ENCODE results near the gene SLC15A1. TPM values are rescaled to one million over a fixed set of nuclear protein-coding genes. Genes with fewer than 3 reads are reported as not detected.

Gene SLC15A1
- total RNA-seq, 2 donors from 2014 or later: 0.53 to 0.81 TPM

DNA sequence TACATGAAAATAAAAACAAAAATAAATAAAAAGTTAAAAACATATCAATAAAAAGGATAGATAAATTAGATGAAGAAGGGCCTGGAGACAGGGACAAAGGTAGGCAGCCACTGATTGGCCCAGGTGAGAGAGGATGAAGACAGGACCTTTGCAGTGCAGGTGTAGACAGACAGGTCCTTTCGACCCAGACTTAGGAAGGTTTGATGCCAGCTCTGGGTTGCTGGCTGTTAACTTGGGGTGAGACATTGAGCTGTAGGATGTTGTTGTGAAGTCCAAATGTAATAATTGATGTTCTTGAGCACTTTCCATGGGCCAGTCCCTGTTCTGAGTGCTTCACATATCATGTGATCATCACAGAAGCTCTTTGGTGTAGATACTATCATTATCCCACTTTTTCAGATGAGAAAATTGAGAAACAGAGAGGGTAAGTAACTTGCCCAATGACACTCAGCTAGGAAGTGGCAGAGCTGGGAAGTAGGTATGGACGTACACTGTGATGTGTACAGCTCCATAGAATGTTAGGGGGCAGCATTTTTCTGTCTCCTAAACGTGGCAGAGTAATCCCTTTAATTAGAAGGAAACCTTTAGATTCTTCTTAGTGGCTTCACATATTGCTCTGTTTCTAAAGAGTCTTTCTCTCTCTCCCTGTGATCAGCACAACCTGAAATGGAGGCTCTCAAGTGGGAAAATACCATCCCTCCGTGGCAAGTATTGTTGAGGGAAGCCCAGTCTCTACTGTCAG is 99.6 kb downstream of the SLC15A1 start:
- Histone ChIP-seq H3K36me3 (ENCODE audit: control insufficient read depth, insufficient read depth, low read length) (no peaks in the 10 kb centered on the region), H3K9ac (ENCODE audit: extremely low read depth, low read length, poor library complexity, severe bottlenecking) (no peak overlapping the region), H3K27me3 (ENCODE audit: control insufficient read depth, insufficient read depth, low read length, poor library complexity, severe bottlenecking) (no peaks in the 10 kb centered on the region), H3K4me3 (ENCODE audit: low read length) (no peak overlapping the region), H3K27ac (ENCODE audit: low read depth, low read length) (no peak overlapping the region), H3K9me3 (ENCODE audit: control insufficient read depth, low read length) (no peaks in the 10 kb centered on the region), H3K4me1 (ENCODE audit: control insufficient read depth, insufficient read depth, low read length) (no peaks in the 10 kb centered on the region)
- H3K27me3 Mint-ChIP-seq (ENCODE audit: insufficient read depth): peaks cover 2% of the 10 kb centered on the region
- H3K9me3 Mint-ChIP-seq: peaks cover 2% of the 10 kb centered on the region
- no peak for DNase-seq
- H3K4me1 Mint-ChIP-seq: peaks cover 9% of the 10 kb centered on the region
- no peaks in the 10 kb centered on the region for H3K36me3 Mint-ChIP-seq (ENCODE audit: low read depth)
- TF ChIP-seq, protein P1, sequence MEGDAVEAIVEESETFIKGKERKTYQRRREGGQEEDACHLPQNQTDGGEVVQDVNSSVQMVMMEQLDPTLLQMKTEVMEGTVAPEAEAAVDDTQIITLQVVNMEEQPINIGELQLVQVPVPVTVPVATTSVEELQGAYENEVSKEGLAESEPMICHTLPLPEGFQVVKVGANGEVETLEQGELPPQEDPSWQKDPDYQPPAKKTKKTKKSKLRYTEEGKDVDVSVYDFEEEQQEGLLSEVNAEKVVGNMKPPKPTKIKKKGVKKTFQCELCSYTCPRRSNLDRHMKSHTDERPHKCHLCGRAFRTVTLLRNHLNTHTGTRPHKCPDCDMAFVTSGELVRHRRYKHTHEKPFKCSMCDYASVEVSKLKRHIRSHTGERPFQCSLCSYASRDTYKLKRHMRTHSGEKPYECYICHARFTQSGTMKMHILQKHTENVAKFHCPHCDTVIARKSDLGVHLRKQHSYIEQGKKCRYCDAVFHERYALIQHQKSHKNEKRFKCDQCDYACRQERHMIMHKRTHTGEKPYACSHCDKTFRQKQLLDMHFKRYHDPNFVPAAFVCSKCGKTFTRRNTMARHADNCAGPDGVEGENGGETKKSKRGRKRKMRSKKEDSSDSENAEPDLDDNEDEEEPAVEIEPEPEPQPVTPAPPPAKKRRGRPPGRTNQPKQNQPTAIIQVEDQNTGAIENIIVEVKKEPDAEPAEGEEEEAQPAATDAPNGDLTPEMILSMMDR (conservative IDR thresholded peaks at IDR 0.05): no peak
- H3K27ac Mint-ChIP-seq: no peak overlapping the region
- H3K4me3 Mint-ChIP-seq: no peak overlapping the region
- WGBS, 2 experiments (ENCODE audit: insufficient coverage in 1 of 2, insufficient read length in 1 of 2): 40 to 58% methylated on average over 3 to 4 of the region's 4 CpGs

DNA sequence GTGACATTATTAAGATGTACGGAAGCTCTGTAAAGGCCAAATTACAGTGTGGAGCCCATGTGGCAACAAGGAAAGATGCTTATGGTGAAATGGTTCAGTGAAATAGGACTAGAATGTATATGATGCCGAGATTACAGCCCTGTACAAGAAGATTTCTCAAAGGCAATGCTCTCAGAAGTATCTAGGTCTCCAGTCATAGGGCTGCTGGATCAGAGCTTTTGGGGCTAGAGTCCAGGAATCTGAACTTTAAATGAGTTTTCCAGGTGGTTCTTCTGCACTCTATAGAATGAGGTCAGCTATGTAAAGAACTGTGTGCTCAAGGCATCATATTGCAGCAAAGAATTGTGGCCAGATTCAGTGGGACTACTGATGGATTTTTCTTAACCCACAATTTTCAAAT is 100.2 kb downstream of the SLC15A1 start:
- WGBS, 2 experiments (ENCODE audit: insufficient coverage in 1 of 2, insufficient read length in 1 of 2): 87 to 100% methylated on average over 2 of the region's 2 CpGs
- no peak for DNase-seq
- no peak overlapping the region for H3K4me3 Mint-ChIP-seq

DNA sequence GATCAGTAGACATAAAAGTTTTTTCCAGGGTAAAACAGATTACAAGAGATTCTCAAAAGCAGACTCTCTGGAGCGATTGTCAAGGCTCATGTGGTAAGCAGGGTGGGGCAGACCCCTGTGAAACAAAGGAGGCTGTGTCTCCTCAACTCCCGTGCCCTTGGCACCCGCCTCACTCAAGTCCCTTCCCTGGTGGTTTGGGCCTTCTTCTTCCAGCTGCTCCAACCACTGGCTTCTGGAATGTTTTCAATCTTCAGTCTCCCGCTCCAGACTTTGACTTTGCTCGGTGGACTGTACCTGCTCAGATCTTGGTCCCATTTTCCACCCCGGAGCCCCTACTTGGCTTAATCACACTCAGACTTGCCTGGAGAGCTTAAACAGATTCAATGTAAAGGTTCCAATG is 100.7 kb downstream of the SLC15A1 start:
- Mint-ChIP-seq H3K36me3 (ENCODE audit: low read depth) (no peaks in the 10 kb centered on the region), H3K9me3 (no peaks in the 10 kb centered on the region), H3K4me3 (no peak overlapping the region), H3K4me1 (peaks cover 10% of the 10 kb centered on the region), H3K27ac (no peak overlapping the region), H3K27me3 (ENCODE audit: insufficient read depth) (peaks cover 2% of the 10 kb centered on the region)
- no peaks in the 10 kb centered on the region for H3K36me3 ChIP-seq (ENCODE audit: control insufficient read depth, insufficient read depth, low read length)
- no peaks in the 10 kb centered on the region for H3K9me3 ChIP-seq (ENCODE audit: control insufficient read depth, low read length)
- H3K27me3 ChIP-seq (ENCODE audit: control insufficient read depth, insufficient read depth, low read length, poor library complexity, severe bottlenecking): no peaks in the 10 kb centered on the region
- H3K9ac ChIP-seq (ENCODE audit: extremely low read depth, low read length, poor library complexity, severe bottlenecking): no peak overlapping the region
- no peak for DNase-seq
- H3K4me1 ChIP-seq (ENCODE audit: control insufficient read depth, insufficient read depth, low read length): no peaks in the 10 kb centered on the region
- no peak overlapping the region for H3K27ac ChIP-seq (ENCODE audit: low read depth, low read length)
- no peak overlapping the region for H3K4me3 ChIP-seq (ENCODE audit: low read length)
- TF ChIP-seq, protein P1 (conservative IDR thresholded peaks at IDR 0.05): no peak
- WGBS, 2 experiments (ENCODE audit: insufficient coverage in 1 of 2, insufficient read length in 1 of 2): 88 to 95% methylated on average over 5 to 6 of the region's 6 CpGs

More for the DNA sequence above, 100.2 kb downstream of the SLC15A1 start:
- Histone ChIP-seq H3K9ac (ENCODE audit: extremely low read depth, low read length, poor library complexity, severe bottlenecking) (no peak overlapping the region), H3K9me3 (ENCODE audit: control insufficient read depth, low read length) (no peaks in the 10 kb centered on the region), H3K36me3 (ENCODE audit: control insufficient read depth, insufficient read depth, low read length) (no peaks in the 10 kb centered on the region), H3K27ac (ENCODE audit: low read depth, low read length) (no peak overlapping the region), H3K27me3 (ENCODE audit: control insufficient read depth, insufficient read depth, low read length, poor library complexity, severe bottlenecking) (no peaks in the 10 kb centered on the region), H3K4me1 (ENCODE audit: control insufficient read depth, insufficient read depth, low read length) (no peaks in the 10 kb centered on the region), H3K4me3 (ENCODE audit: low read length) (no peak overlapping the region)
- H3K27me3 Mint-ChIP-seq (ENCODE audit: insufficient read depth): peaks cover 2% of the 10 kb centered on the region
- H3K9me3 Mint-ChIP-seq: no peaks in the 10 kb centered on the region
- H3K27ac Mint-ChIP-seq: no peak overlapping the region
- H3K4me1 Mint-ChIP-seq: peaks cover 10% of the 10 kb centered on the region
- TF ChIP-seq, protein P1 (conservative IDR thresholded peaks at IDR 0.05): no peak
- H3K36me3 Mint-ChIP-seq (ENCODE audit: low read depth): no peaks in the 10 kb centered on the region
